Right lobe of liver (tissue), 6 donors: Measurements from ENCODE around the gene MYO3B. TPM values are rescaled to one million over a fixed set of nuclear protein-coding genes. Genes with fewer than 3 reads are reported as not detected.

Source experiments
- ATAC-seq, 4 donors: fragments of 200-7000 bp; cut with Tn5 transposase; one replicate each; pipeline ENCODE4 v1.9.1; 2020; ENCODE audit warnings: mild to moderate bottlenecking in 4 of 4, moderate library complexity in 4 of 4
- DNase-seq, 3 donors: peaks; one replicate each; pipeline ENCODE4 v3.0.0-alpha.2; 2020
- H3K27ac ChIP-seq, 3 donors: fragments of 200-600 bp; one replicate each; pipeline ENCODE4 v1.8.0; 2022
- H3K27me3 ChIP-seq, 2 donors: fragments of 200-600 bp; one replicate each; pipeline ENCODE4 v1.8.0; 2022
- H3K36me3 ChIP-seq, 4 donors: fragments of 200-600 bp; sonication (generic) in 1 of 4; one replicate each; pipeline versions ENCODE4 v1.5.1 to v1.8.0; 2017 to 2022; ENCODE audit warnings: control low read depth in 1 of 4
- H3K4me1 ChIP-seq, 4 donors: fragments of 200-600 bp; sonication (generic) in 1 of 4; one replicate each; pipeline versions ENCODE4 v1.5.1 to v1.8.0; 2017 to 2022; ENCODE audit warnings: control low read depth in 1 of 4
- H3K4me3 ChIP-seq, 3 donors: fragments of 200-600 bp; one replicate each; pipeline ENCODE4 v1.8.0; 2022
- H3K9me3 ChIP-seq, 4 donors: fragments of 200-600 bp; sonication (generic) in 1 of 4; one replicate each; pipeline versions ENCODE4 v1.5.1 to v1.8.0; 2017 to 2022; ENCODE audit warnings: control low read depth in 1 of 4
- CTCF ChIP-seq, 4 donors: fragments of 200-600 bp in 3 of 4; fragments of 450-650 bp in 1 of 4; IDR thresholded peaks; one replicate each; pipeline versions ENCODE4 v1.5.1 to v1.8.0; 2016 to 2022; ENCODE audit warnings: antibody characterized with exemption in 4 of 4, mild to moderate bottlenecking in 2 of 4
- POLR2A ChIP-seq: fragments of 450-650 bp; IDR thresholded peaks from one replicate; pipeline ENCODE4 v1.6.1; 2017; ENCODE audit warnings: antibody characterized with exemption, mild to moderate bottlenecking
- WGBS: methylation state at CpG from one replicate; pipeline ENCODE4 v1.1.6; 2018; ENCODE audit warnings: low coverage, low lambda C conversion rate; ENCODE audit not compliant: insufficient coverage; ENCODE audit errors: missing lambda C conversion rate; 5-methylcytosine and 5-hydroxymethylcytosine counted together
- intact Hi-C, 2 donors: fragments of 100-400 bp; cut with DNase I; formaldehyde crosslinking; loops; one replicate each; pipeline versions ENCODE4 v1.11.2 to v1.14.1; 2022
- total RNA-seq, 6 experiments: library from RNA; depleted of rRNA in 2 of 6; stranded (reverse); fragments of >200 nt in 2 of 6; fragmentation: NEBNext Ultra II Directional in 3 of 6; extraction: Animal tissue kit (Norgen Biotek cat#: 25700) in 3 of 6; gene quantifications; one replicate each; pipeline versions ENCODE4 v1.1.0 to v1.2.4, GENCODE V29; 2016 to 2023
- donor health status: DM: no; HTN: yes; CAD: no.
- donor health status: DM: no; HTN: no; CAD: no.
- donor health status: DM: no; HTN: no; CAD: no.
- donor health status: DM: no; HTN: yes; CAD: no.
- donor health status: DM: no; HTN: yes; CAD: no.

MYO3B gene
- total RNA-seq, 6 experiments from 2014 or later, result 0.18 to 0.25 TPM; not detected in 4

- Histone ChIP-seq H3K27ac (peak overlapping the region in 1 of 3 donors; percentile 35), H3K4me3 (no peak overlapping the region), H3K4me1 (peaks cover 0 to 20% (median 0%) of the 10 kb centered on the region in 4 donors), H3K36me3 (no peaks in the 10 kb centered on the region), H3K27me3 (no peaks in the 10 kb centered on the region), H3K9me3 (no peaks in the 10 kb centered on the region)
- DNase-seq (no peak), ATAC-seq (peak in 3 of 4 donors; percentile 50 to 76 (median 59))
- TF ChIP-seq CTCF (IDR thresholded peaks at IDR 0.05) (no peak), POLR2A (no peak)
- intact Hi-C loops, result no loop called here
- WGBS, result 6% methylated on average over 3 of the region's 4 CpGs
Measured at GRCh38 chr2:170307555-170308351, 129.8 kb downstream of the MYO3B start.

GRCh38 chr2:170310876-170311502, 133.0 kb downstream of the MYO3B start:
- Histone ChIP-seq H3K27me3 (no peaks in the 10 kb centered on the region), H3K9me3 (no peaks in the 10 kb centered on the region), H3K36me3 (no peaks in the 10 kb centered on the region), H3K4me3 (no peak overlapping the region), H3K27ac (no peak overlapping the region), H3K4me1 (peaks cover 0 to 20% (median 0%) of the 10 kb centered on the region in 4 donors)
- ATAC-seq, result no peak
- 37% methylated on average over 5 of the region's 5 CpGs for WGBS
- TF ChIP-seq CTCF (IDR thresholded peaks at IDR 0.05) (no peak), POLR2A (no peak)
- DNase-seq, result no peak
- intact Hi-C loops, result no loop called here

DNA sequence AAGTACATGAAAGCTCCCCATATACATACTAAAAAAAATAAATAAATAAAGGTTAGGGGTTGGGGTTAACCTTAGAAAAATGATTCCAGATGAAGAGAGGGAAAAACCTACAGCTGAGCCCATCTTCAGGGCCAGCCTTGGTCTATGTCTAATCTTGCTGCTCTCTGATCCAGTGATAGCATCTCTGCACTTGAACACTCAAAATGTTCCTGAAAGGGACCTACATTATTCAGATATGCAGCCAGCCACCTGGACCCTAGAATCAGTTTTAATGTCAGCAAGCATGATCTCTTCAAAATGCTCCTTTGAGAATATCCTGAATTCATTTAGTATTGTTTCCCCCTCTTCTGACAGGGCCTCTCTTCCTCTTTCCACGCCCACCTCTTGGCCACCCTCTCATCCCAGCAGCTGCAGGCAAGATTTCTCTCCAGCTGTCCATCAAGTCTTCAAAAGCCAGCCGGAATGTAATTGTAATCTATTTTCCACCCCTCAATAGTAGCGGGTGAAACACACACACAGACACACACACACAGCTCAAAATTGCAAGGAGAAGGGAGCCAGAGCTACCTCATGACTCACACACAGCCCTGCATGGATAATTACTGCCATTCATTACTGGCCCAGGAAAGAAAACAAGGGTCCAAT, 135.5 kb downstream of the MYO3B start:
- ATAC-seq, result no peak
- TF ChIP-seq POLR2A (no peak), CTCF (IDR thresholded peaks at IDR 0.05) (no peak)
- WGBS, result 51% methylated on average over 3 of the region's 3 CpGs

GRCh38 chr2:170313992-170314348, 136.0 kb downstream of the MYO3B start:
- ATAC-seq (no peak), DNase-seq (no peak)
- Histone ChIP-seq H3K9me3 (no peaks in the 10 kb centered on the region), H3K36me3 (no peaks in the 10 kb centered on the region), H3K4me1 (peaks cover 0 to 8% (median 0%) of the 10 kb centered on the region in 4 donors), H3K27ac (no peak overlapping the region), H3K27me3 (no peaks in the 10 kb centered on the region), H3K4me3 (no peak overlapping the region)
- 85% methylated on average over 2 of the region's 3 CpGs for WGBS
- TF ChIP-seq POLR2A (no peak), CTCF (IDR thresholded peaks at IDR 0.05) (no peak)
- intact Hi-C loops, result no loop called here

More for the DNA sequence above, 135.5 kb downstream of the MYO3B start:
- H3K4me1 ChIP-seq, result peaks cover 0 to 9% (median 0%) of the 10 kb centered on the region in 4 donors
- H3K4me3 ChIP-seq, result no peak overlapping the region
- DNase-seq, result no peak
- no peak overlapping the region for H3K27ac ChIP-seq
- intact Hi-C loops, result no loop called here
- no peaks in the 10 kb centered on the region for H3K27me3 ChIP-seq
- H3K36me3 ChIP-seq, result no peaks in the 10 kb centered on the region
- no peaks in the 10 kb centered on the region for H3K9me3 ChIP-seq
